Fibroblast of mammary gland (primary cell): ENCODE measurements around the gene MCIDAS.

Experiments used
- DNase-seq: peaks from one replicate; pipeline ENCODE4 v3.0.0-alpha.2; 2010; ENCODE audit warnings: low read depth
- H3K4me3 ChIP-seq: 2 replicates; pipeline ENCODE4 v1.5.1; 2011; ENCODE audit warnings: low read depth, mild to moderate bottlenecking, low read length, moderate library complexity; ENCODE audit not compliant: control insufficient read depth
- TF ChIP-seq, protein P1 (sequence below): conservative IDR thresholded peaks from 2 replicates; pipeline ENCODE4 v1.5.1; 2011; ENCODE audit warnings: low read depth, low read length, inconsistent platforms; ENCODE audit not compliant: control insufficient read depth, insufficient read depth

MCIDAS gene

DNA sequence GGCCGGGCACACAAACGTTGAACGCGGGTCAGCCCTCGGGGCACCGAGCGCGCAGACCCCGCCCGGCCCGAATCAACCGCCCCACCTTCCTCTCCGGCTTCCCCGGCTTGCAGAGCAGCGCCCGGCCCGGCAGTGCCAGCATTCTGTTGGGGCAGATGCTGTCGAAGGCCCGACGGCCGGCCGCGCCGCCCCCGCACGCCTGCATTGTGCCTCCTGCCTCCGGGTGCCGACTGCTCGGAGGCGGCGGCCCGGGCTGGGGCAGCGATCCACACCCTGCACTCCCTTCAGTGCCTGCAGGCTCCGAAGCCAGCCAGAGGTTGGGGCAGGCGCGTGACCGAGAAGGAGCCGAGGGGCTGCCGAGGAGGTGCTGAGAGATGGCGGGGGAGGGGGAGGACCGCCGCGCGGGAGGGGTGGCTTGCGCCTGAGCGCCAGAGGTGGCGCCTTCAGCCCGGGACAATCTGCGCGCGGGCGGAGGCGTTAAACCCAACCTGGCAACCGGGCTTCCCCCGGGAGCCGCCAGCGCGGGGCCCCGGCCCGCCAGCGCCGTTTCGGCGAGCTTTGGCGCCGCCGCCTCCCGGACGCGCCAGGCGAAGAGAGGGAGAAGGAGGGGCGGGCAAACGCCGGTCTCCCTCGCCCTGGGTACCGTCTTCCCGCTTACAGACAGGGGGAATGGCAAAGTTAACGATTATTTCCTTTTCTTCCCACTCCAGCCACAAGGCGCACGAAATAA is at the start of gene MCIDAS:
Gene MCIDAS, minus strand, starts transcription at position 382 of the 730 bp plus-strand sequence. Its CDS starts 177 bp downstream, at position 205.
- H3K4me3 ChIP-seq, result peak within 1 kb of the TSS; percentile 31
- TF ChIP-seq, protein P1, sequence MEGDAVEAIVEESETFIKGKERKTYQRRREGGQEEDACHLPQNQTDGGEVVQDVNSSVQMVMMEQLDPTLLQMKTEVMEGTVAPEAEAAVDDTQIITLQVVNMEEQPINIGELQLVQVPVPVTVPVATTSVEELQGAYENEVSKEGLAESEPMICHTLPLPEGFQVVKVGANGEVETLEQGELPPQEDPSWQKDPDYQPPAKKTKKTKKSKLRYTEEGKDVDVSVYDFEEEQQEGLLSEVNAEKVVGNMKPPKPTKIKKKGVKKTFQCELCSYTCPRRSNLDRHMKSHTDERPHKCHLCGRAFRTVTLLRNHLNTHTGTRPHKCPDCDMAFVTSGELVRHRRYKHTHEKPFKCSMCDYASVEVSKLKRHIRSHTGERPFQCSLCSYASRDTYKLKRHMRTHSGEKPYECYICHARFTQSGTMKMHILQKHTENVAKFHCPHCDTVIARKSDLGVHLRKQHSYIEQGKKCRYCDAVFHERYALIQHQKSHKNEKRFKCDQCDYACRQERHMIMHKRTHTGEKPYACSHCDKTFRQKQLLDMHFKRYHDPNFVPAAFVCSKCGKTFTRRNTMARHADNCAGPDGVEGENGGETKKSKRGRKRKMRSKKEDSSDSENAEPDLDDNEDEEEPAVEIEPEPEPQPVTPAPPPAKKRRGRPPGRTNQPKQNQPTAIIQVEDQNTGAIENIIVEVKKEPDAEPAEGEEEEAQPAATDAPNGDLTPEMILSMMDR, result no peak
- peak; percentile 34 for DNase-seq

DNA sequence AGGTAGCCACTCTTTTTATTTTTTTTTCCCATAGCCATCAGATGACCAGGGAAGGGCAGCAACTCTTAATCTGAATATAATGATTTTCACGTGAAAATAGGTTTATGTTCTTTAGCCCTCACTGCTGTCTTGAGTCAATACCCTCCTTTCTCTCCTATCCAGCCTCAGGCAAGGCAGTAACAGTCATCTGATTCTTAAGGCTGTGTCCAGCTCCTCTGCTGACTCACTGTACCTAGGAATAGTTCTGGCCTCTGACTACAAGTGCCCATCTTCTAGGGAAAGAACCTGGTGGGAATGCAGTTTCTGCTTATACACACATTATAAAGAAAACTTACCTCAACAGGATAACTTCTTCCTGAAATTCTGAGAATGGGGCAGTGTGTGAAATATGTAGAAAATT is 49.7 kb upstream of the MCIDAS start:
- DNase-seq, result peak; percentile 7
- TF ChIP-seq, protein P1, result no peak
- H3K4me3 ChIP-seq, result no peak overlapping the region

DNA sequence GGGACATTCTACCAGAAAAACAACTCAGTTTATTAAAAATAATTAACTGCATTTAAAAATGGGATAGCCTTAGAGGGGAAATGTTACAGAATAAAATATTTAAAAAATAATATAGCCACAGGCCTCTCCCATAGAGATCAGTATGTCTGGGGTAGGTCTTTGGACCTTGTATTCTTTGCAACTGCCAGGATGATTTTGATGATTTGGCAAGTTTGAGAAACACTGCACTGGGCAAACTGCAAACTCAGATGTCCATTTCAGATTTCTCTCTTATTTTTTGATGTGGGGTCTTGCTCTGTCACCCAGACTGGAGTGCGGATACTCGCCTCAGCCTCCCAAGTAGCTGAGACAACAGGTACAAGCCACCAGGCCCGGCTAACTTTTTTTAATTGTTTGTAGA is 31.2 kb upstream of the MCIDAS start:
- no peak overlapping the region for H3K4me3 ChIP-seq
- DNase-seq, result no peak
- TF ChIP-seq, protein P1, result no peak

DNA sequence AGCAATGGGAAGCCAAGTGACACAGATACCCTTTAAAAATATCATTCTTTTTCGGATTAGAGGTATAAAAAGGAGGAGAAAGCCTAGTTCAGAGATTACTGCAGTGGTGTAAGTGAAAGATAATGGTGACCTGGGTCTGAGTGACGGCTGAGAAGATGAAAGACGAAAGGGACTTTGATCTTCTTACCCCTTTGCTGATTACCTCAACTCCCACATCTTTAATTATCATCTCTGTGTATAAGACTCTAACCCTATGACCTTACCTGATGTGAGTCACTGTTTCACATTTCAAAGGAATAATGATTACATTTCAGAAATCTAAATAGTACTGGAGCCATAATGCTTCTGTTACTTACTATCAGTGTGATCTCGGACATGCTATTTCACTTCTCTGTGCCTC is 27.7 kb upstream of the MCIDAS start:
- no peak overlapping the region for H3K4me3 ChIP-seq
- DNase-seq, result no peak
- TF ChIP-seq, protein P1, result no peak

DNA sequence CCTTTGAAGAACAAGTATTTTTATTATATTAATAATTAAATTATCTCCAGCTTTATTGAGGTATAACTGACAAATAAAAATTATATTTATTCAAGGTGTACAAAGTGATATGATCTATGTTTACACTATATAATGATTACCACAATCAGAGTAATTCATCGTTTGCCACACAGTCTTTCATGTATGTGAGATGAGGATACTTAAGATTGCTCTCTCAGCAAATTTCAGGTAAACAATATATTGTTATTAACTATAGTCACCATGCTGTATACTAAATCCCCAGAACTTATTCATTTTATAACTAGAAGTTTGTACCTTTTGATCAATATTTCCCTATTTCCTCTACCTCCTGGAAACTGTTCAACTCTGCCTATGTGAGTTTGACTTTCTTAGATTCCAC is 22.9 kb upstream of the MCIDAS start:
- TF ChIP-seq, protein P1, result no peak
- DNase-seq, result no peak
- no peak overlapping the region for H3K4me3 ChIP-seq

DNA sequence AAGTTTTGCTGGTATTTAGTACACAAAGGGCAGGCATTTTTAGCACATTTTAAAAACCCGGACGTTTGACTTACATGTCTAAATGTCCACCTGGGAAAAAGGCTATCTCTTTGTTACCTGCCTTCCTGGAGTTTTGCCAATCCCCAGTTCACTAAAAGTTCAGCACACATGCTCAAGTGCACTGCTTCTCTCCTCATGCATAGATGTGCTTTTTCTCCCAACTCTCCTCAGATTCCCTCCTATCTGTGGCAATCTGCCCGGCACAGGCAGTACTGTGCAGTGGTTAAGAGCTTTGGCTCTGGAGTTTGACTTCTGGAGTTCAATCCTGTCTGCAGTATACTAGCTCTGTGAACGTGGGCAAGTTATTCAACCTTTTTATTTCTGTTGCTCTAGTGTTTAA is 14.6 kb upstream of the MCIDAS start:
- TF ChIP-seq, protein P1, result no peak
- H3K4me3 ChIP-seq, result no peak overlapping the region
- no peak for DNase-seq
